ENCODE data around the gene NIPAL4. TPM values are rescaled to one million over a fixed set of nuclear protein-coding genes. Genes with fewer than 3 reads are reported as not detected.

The NIPAL4 gene
- total RNA-seq, 1 donor: 0.36 TPM

DNA sequence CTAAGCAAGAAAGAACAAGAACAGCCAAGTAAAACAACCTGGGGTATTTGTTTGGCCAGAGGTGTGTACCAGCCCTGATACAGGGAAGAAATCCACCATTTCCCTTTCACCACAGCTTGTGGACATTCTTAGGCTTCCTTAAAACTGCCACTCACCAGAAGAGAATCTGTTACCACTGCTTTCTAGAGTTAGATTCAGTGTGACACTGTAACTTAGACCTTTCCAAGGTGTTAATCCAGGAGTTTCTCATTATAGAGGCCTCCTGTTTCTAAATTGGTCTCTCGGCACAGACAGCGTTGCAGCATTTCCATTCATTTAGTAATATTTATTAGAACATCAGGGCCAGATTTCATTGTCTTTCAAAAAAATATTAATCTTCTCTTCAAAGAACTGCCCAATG, 55.0 kb downstream of the NIPAL4 start:
- no peaks in the 10 kb centered on the region for H3K9me3 ChIP-seq (ENCODE audit: low read depth, low read length)
- peaks cover 23% of the 10 kb centered on the region for H3K36me3 ChIP-seq (ENCODE audit: insufficient read depth, low read length)
- no peaks in the 10 kb centered on the region for H3K27me3 ChIP-seq (ENCODE audit: insufficient read depth, low read length)
- H3K4me1 ChIP-seq (ENCODE audit: insufficient read depth, low read length): peaks cover 44% of the 10 kb centered on the region
- no peaks in the 10 kb centered on the region for H4K20me1 ChIP-seq (ENCODE audit: insufficient read depth, low read length)
- no peak overlapping the region for H3K4me3 ChIP-seq (ENCODE audit: insufficient read depth, low read length)
- H2AFZ ChIP-seq (ENCODE audit: low read length): no peak overlapping the region
- no peak overlapping the region for H3K4me2 ChIP-seq (ENCODE audit: insufficient read depth, low read length)
- DNase-seq (ENCODE audit: insufficient read length, low spot score, missing footprints): no peak
- TF ChIP-seq, protein P1, sequence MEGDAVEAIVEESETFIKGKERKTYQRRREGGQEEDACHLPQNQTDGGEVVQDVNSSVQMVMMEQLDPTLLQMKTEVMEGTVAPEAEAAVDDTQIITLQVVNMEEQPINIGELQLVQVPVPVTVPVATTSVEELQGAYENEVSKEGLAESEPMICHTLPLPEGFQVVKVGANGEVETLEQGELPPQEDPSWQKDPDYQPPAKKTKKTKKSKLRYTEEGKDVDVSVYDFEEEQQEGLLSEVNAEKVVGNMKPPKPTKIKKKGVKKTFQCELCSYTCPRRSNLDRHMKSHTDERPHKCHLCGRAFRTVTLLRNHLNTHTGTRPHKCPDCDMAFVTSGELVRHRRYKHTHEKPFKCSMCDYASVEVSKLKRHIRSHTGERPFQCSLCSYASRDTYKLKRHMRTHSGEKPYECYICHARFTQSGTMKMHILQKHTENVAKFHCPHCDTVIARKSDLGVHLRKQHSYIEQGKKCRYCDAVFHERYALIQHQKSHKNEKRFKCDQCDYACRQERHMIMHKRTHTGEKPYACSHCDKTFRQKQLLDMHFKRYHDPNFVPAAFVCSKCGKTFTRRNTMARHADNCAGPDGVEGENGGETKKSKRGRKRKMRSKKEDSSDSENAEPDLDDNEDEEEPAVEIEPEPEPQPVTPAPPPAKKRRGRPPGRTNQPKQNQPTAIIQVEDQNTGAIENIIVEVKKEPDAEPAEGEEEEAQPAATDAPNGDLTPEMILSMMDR (IDR thresholded peaks at IDR 0.05; ENCODE audit: extremely low read depth, low read depth, low read length): no peak
- no peak overlapping the region for H3K27ac ChIP-seq (ENCODE audit: low read depth, low read length)
- H3K79me2 ChIP-seq (ENCODE audit: insufficient read depth, low read length): no peaks in the 10 kb centered on the region

DNA sequence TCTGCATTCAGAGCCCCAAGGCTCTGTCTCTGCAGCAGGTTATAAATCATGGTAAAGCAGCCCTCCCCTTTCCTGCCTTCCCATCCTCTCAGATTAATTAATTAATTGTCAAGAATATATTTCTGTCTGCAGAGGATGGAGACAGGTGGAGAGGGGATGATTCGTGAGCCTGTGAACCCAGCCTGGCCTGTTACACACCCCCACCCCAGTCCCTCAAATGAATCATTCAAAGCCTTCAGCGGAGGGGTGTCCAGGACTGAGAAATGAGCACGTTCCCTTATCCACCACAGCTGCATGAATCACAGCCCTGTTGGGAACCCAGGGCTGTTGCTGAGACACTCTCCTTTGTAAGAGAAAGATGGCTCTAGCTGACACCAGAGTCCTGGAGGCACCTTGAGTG, 56.0 kb downstream of the NIPAL4 start:
- H3K4me2 ChIP-seq (ENCODE audit: insufficient read depth, low read length): peak overlapping the region; percentile 61
- H3K9me3 ChIP-seq (ENCODE audit: low read depth, low read length): no peaks in the 10 kb centered on the region
- no peaks in the 10 kb centered on the region for H3K27me3 ChIP-seq (ENCODE audit: insufficient read depth, low read length)
- TF ChIP-seq, protein P1 (IDR thresholded peaks at IDR 0.05; ENCODE audit: extremely low read depth, low read depth, low read length): no peak
- peak; percentile 88 for DNase-seq (ENCODE audit: insufficient read length, low spot score, missing footprints)
- no peaks in the 10 kb centered on the region for H3K79me2 ChIP-seq (ENCODE audit: insufficient read depth, low read length)
- peaks cover 23% of the 10 kb centered on the region for H3K36me3 ChIP-seq (ENCODE audit: insufficient read depth, low read length)
- no peak overlapping the region for H3K4me3 ChIP-seq (ENCODE audit: insufficient read depth, low read length)
- H3K27ac ChIP-seq (ENCODE audit: low read depth, low read length): peak overlapping the region; percentile 95
- no peak overlapping the region for H2AFZ ChIP-seq (ENCODE audit: low read length)
- H3K4me1 ChIP-seq (ENCODE audit: insufficient read depth, low read length): peaks cover 46% of the 10 kb centered on the region
- H4K20me1 ChIP-seq (ENCODE audit: insufficient read depth, low read length): no peaks in the 10 kb centered on the region

DNA sequence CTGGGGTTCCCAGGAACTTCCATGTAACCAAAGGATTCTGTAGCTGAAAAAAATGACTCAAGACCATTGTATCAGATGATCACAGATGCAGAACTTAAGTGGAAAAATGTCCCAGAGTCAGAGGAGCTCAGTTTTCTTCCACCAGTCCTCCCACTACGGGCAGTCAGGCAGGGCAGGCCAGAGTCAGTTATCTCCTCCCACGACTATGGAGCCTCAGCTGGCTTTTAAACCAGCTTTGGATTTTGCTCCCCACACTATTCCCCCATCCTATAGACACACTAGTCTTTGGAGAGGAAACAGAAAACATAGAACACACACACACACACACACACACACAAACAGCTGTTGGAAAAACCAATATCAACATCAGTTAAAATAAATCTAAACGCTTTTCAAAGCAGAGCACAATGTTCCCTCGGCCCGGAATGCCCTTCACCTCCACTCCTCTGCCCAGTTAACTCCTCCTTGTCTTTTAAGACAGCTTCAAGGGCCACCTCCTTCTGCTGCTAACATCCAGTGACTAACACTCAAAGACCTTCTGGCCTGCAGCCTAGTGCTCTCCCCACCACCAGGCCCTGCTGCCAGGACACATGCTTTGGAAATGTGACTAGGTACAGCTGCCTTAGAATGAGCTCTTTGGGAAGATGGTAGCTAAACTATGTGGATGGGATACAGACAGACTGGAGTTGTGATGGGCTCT, 56.8 kb downstream of the NIPAL4 start:
- peaks cover 48% of the 10 kb centered on the region for H3K4me1 ChIP-seq (ENCODE audit: insufficient read depth, low read length)
- H3K79me2 ChIP-seq (ENCODE audit: insufficient read depth, low read length): no peaks in the 10 kb centered on the region
- H3K36me3 ChIP-seq (ENCODE audit: insufficient read depth, low read length): peaks cover 23% of the 10 kb centered on the region
- DNase-seq (ENCODE audit: insufficient read length, low spot score, missing footprints): peak; percentile 94
- H3K4me3 ChIP-seq (ENCODE audit: insufficient read depth, low read length): peak overlapping the region; percentile 0
- peaks cover 1% of the 10 kb centered on the region for H4K20me1 ChIP-seq (ENCODE audit: insufficient read depth, low read length)
- H3K9me3 ChIP-seq (ENCODE audit: low read depth, low read length): no peaks in the 10 kb centered on the region
- peak overlapping the region; percentile 43 for H2AFZ ChIP-seq (ENCODE audit: low read length)
- H3K4me2 ChIP-seq (ENCODE audit: insufficient read depth, low read length): peak overlapping the region; percentile 61
- H3K27me3 ChIP-seq (ENCODE audit: insufficient read depth, low read length): no peaks in the 10 kb centered on the region
- TF ChIP-seq, protein P1 (IDR thresholded peaks at IDR 0.05; ENCODE audit: extremely low read depth, low read depth, low read length): no peak
- peak overlapping the region; percentile 95 for H3K27ac ChIP-seq (ENCODE audit: low read depth, low read length)

DNA sequence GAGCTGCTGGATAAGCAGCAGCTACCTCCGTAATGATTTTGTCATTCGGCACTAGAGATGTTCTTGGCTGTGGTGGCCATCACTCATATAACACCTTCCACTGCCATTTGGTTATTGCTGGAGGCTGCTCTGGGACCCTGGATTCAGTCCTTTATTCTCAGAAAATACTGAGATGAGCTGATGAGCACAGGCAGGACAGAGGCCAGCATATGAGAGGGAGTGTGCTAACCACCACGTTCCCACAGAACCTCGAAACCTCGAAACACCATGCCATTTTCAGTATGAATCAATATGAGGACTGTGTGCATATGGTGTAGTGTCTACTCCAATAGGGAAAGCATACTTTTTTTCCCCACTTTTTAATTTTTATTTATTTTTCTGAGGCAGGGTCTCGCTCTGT, 59.0 kb downstream of the NIPAL4 start:
- H3K27ac ChIP-seq (ENCODE audit: low read depth, low read length): no peak overlapping the region
- H3K27me3 ChIP-seq (ENCODE audit: insufficient read depth, low read length): no peaks in the 10 kb centered on the region
- TF ChIP-seq, protein P1 (IDR thresholded peaks at IDR 0.05; ENCODE audit: extremely low read depth, low read depth, low read length): no peak
- H4K20me1 ChIP-seq (ENCODE audit: insufficient read depth, low read length): peaks cover 2% of the 10 kb centered on the region
- H2AFZ ChIP-seq (ENCODE audit: low read length): no peak overlapping the region
- no peak for DNase-seq (ENCODE audit: insufficient read length, low spot score, missing footprints)
- H3K79me2 ChIP-seq (ENCODE audit: insufficient read depth, low read length): no peaks in the 10 kb centered on the region
- no peaks in the 10 kb centered on the region for H3K9me3 ChIP-seq (ENCODE audit: low read depth, low read length)
- H3K36me3 ChIP-seq (ENCODE audit: insufficient read depth, low read length): peaks cover 21% of the 10 kb centered on the region
- no peak overlapping the region for H3K4me2 ChIP-seq (ENCODE audit: insufficient read depth, low read length)
- H3K4me1 ChIP-seq (ENCODE audit: insufficient read depth, low read length): peaks cover 37% of the 10 kb centered on the region
- H3K4me3 ChIP-seq (ENCODE audit: insufficient read depth, low read length): no peak overlapping the region
